ENCODE measurements around the gene SENP7.

Gene SENP7

DNA sequence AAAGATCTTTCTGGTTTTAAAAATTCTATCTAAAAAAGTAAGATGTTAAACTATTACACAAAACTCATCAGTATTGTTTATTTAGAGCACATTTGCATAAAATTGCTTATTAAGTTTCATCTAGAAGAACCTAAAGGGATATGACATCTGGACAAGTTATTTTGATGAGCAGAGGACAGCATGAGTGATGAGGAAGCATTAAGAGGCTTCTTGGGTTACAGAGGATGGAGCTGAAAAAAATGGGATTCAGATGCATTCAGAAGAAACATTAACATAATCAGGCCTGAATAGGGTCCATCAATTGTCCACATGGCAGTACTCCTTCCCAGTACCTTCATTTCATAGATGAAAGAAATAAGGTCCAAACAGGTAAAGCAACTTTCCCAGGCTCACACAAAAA is 234.3 kb downstream of the SENP7 start:
- H3K4me3 ChIP-seq (replicated peaks in 1 of 2; ENCODE audit: low read depth in 2 of 2, low read length in 2 of 2): no peak overlapping the region
- DNase-seq (ENCODE audit: low read depth in 2 of 2): no peak
- TF ChIP-seq, protein P1, sequence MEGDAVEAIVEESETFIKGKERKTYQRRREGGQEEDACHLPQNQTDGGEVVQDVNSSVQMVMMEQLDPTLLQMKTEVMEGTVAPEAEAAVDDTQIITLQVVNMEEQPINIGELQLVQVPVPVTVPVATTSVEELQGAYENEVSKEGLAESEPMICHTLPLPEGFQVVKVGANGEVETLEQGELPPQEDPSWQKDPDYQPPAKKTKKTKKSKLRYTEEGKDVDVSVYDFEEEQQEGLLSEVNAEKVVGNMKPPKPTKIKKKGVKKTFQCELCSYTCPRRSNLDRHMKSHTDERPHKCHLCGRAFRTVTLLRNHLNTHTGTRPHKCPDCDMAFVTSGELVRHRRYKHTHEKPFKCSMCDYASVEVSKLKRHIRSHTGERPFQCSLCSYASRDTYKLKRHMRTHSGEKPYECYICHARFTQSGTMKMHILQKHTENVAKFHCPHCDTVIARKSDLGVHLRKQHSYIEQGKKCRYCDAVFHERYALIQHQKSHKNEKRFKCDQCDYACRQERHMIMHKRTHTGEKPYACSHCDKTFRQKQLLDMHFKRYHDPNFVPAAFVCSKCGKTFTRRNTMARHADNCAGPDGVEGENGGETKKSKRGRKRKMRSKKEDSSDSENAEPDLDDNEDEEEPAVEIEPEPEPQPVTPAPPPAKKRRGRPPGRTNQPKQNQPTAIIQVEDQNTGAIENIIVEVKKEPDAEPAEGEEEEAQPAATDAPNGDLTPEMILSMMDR (IDR thresholded peaks at IDR 0.05; ENCODE audit: low read depth, low read length): no peak
